HG02884 (cell line): Measurements from ENCODE around the gene CYP46A1.

Experiments used
- ATAC-seq: cut with Tn5 transposase; IDR thresholded peaks from one replicate; pipeline ENCODE4 v1.9.1; 2021; ENCODE audit warnings: mild to moderate bottlenecking, moderate library complexity; ENCODE audit not compliant: unreplicated experiment

The CYP46A1 gene

DNA sequence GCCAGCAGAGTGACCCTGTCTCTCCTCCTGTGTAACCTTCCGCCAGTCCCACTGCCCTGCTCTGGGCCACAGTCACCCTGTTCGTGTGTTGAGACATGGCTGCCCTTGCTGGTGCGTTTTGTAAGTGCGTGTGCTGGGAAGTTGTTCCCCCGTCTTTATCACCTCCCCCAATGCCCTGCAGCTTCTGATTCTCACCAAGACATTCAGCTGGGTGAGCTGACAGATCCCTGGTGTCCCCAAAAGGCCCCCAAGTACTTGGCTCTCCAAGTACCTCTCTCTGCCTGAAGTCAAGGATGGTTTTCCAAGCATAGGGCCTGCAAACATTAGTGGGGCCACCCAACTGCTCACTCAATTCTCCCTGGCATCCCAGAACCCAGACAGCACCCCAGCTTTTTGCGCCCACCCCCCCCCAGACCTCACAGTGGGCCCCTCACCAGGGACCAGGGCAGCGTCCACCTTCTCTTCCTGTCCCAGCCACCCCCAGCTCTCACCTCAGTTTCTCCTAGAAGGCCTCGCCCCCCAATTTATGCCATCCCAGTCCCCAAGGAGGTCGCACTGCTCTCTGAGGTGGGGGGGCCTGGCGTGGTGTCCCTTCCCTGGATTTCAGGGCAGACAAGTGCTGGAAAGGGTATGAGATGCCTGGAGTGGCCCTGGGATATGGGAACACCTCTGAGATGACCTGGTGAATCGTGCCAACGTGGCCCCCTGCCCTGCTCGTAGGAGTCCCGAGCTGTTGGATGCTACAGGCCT, 57.3 kb downstream of the CYP46A1 start:
- no peak for ATAC-seq

DNA sequence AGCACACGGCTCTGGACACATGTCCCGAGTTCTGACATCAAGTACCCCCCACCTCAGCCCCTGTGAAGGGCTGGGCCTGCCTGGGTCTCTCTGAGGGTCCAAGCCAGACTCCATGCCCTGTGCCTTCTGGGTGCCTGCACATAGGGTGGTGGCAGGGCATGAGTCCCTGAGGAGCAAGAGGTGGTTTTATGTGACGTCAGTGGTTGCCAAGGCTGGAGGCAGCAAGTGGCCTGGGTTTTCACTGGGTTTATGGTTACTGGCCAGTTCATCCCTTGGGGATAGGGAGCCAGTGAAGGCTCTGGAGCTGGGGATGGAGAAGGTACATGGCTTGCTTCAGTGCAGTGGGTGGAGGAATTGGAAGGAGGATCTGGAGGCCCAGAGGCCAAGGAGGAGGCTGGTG, 58.0 kb downstream of the CYP46A1 start:
- no peak for ATAC-seq

DNA sequence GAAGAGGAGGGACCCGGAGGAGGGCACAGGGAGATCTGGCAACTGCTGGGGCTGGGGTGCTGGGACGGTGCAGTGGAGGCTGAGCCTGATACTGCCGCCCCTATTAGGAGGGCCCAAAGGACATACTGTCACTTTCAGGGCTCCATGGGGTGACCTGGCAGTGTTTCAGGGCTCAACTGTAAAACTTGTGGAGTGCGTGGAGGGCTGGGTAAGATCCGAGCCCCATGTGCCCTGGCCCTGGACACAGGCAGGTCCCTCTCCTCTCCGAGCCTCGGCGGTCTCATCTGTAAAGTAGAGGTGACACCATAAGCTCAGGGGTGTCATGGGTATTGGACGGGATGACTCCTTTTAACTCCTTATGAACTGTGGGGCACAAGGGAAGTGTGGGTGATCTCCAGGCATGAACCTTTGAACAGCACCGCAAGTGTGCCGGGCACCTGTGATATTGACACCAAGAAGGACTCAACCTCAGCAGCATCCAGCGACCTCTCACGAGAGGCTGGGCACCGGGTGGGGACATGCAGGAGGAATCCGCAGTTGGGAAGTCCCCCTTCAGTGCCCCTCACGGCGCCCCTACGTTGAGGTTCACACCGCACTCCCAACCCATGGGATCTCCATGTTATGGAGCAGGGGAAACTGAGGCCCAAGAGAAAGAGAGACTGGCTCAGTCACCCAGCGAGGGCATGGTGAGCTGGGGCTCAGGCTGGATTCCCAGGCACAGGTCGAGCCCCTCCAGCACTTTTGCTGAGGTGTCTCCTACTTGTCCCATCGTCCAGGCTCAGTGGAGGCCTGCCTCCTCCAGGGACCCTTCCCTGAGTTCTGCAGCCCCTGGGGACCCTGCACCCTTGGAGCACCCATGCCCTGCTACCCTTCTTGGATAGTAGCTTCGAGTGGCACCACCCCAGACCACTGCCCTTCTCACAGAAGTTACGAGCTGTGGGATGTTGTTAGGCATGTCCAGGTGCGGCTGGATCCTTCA, 58.7 kb downstream of the CYP46A1 start:
- no peak for ATAC-seq

DNA sequence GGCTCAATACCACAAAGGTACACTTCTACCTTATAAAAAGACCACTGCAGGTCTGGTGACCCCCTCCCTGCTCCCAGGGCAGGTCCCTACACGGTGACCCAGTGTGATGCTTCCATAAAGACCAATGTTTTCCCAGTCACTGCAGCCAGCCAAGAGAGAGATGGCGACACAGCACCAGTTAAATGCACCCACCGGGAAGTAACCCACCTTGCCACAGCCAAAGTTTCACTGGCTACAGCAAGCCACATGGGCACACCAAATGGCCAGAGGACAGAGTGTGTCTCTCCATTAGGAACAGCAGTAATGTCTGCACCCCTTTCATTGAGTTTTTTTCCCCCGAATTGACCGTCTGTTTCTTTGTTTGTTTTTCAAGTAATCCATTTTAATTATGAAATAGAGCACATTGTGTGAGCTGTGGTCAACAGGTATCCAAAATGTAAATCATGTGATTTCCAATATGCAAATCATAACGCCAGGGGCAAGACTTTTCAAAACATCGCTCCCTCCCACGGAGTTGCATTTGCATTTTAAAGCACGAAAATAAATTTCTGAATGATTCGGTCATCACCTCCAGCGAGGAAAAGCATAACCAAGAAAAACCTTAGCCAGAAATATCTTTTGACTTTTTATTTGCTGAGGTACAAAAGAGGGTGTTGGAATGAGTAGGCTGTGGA, 60.2 kb downstream of the CYP46A1 start:
- no peak for ATAC-seq

DNA sequence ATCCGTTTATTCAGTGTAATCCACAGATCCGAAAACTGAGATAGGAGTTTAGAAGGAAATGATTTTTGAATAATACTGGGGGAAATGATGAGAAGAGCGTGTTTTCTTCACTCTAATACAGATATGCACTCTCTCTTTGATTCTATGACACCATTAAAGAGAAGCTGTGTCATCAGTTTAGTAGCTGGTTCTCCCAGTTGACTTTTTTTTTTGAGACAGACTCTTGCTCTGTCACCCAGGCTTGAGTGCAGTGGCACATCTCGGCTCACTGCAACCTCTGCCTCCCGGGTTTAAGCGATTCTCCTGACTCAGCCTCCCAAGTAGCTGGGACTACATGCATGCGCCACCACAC, 60.8 kb downstream of the CYP46A1 start:
- no peak for ATAC-seq

DNA sequence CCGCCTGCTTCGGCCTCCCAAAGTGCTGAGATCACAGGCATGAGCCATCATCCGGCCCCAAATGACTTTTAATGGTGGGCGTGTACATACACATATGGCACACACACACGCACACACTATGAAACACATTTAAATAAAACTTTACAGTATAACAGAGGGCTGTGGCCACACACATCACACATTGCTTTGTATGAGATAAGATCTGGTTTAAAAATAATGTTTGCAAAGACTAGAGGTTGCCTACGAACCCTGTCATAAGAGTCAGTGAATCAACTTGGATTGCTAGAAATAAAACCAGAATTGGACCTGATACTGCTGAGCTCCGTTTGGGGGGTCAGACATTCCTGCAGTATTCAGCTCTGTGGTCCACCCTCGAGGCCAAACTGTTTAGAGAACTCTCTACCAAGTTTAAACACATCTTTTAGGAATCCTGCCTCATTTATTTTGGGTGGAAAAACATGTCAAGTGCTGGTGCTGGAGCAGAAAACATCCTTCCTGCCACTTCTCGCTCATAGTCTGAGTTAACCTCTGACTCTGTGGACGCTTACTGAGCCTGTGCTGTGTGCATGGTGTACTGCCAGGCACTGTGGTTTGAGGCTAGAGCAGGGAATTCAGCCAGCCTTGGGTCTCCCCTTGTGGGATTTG, 61.3 kb downstream of the CYP46A1 start:
- ATAC-seq, result no peak

DNA sequence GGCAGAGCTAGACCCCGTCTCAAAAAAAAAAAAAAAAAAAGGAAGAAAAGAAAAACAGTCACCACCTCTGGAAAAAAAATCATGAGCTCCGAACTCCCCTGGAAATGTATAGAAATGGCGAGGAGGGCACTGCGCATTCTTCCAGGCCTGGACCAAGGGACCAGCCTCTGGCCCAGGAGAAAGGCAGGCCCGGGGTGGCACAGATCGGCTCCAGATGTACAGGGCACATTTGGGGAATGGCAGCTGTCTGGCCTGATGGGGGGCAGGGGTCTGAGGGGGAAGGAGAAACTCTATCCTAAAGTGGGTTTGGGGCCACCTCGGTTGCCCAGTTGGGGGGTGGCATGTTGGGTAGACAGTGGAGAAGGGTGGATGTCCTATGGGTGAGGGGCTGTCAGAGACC, 63.1 kb downstream of the CYP46A1 start:
- ATAC-seq, result no peak

DNA sequence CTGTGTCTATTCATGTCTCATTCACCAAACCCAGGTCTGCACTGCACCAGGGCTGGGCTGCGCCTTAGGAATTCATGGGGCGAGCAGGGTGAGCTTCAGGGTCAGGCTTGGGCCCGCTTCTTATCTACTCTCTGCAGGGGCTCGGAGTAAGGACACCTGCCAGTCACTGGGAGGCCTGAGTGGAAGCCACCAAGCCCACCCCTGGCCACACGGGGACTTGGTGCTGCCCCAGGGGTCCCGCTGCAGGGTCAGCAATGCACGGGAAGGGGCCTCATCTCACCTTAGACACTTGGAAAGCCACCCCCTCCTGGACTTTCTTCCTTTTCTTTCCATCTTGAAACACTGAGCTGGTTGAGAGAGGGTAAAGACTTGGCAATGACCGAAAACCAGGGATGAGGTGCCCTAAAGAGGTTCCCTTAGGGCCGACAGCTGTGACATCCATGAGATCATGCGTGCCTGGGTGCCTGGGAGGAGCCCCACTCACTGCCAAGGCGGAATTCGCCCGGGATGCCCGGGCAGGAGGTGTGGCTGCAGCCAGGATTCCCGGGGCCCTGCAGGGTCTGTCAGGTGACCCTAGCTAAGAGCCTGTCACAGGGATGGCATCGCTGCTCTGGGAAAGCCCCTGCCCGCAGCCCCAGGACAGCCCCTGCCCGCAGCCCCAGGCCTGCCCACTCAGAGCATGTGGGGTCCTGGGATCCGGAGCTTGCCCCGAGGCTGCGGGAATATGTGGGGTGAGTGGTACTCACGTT, 63.7 kb downstream of the CYP46A1 start:
- ATAC-seq, result no peak

DNA sequence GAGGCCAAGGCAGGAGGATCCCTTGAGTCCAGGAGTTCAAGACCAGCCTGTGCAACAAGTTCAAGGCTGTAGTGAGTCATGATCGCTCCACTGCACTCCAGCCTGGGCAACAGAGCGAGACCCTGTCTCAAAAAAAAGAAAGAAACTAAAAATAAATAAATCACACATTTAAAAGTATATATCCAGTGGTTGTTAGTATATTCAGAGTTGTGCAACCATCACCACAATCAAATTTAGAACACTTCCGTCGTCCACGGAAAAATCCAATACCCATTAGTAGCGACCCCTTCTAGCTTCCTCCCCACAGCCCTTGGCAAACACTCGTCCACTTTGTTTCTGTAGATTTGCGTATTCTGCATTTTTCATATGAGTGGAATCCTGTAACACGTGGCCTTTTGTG, 64.4 kb downstream of the CYP46A1 start:
- ATAC-seq, result no peak

DNA sequence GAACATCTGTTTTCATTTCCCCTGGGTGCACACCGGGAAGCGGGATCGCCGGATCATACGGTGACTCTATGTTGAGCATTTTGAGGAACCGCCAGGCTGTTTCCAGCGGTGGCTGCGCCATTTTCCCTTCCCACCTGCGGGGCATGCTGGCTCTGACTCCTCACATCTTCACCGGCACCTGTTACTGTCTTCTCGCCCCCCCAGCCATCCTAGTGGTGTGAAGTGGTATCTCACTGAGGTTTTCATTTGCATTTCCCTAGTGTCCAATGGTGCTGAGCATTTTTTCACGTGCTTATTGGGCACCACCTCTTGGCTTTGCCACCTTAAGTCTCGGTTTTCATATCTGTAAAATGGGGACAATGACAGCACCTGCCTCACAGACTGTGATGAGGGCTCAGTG, 65.0 kb downstream of the CYP46A1 start:
- ATAC-seq, result no peak

DNA sequence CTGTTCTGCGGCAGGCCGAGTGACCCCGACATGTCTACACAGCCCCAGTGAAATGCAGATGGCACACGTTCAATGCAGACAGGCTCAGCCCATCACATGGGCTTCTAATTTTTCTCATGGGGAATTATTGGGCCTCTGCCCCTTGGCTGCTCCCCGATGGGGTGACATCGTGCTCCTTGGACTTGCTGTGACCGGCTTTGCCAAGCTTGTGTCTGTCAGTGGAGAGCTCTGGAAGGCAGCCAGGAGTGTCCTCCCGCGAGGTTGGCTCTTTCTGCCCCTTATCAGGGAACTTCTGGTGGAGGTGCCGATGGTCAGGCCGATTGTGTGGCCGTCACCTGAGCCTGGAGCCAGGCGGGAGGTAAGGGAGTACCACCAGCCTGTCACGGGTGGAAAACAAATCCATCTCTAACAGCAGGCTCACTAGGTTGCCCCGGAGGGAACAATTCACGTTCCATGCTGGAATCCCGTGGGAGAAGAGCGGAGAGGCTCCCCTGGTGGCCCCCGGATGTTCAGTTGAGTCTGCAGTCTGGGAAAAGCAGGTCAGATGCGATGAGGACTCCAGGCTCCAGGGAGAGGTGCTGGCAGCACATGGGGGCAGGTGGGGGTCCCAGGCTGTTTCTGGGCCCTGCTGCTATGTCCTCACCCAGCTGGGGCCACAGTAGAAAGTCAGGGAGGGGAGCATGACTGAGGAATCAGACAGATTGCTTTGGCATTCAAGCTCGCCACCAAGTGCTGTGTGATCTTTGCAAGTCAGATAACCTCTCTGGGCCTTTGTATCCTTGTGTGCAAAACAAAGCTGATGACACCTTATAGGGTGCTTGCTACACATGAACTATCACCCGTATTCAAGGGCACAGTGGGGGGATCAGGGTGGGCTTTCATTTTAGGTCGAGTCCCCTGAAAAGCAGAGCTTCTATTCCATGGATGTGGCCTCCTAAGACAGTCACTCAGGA, 65.9 kb downstream of the CYP46A1 start:
- ATAC-seq, result no peak

DNA sequence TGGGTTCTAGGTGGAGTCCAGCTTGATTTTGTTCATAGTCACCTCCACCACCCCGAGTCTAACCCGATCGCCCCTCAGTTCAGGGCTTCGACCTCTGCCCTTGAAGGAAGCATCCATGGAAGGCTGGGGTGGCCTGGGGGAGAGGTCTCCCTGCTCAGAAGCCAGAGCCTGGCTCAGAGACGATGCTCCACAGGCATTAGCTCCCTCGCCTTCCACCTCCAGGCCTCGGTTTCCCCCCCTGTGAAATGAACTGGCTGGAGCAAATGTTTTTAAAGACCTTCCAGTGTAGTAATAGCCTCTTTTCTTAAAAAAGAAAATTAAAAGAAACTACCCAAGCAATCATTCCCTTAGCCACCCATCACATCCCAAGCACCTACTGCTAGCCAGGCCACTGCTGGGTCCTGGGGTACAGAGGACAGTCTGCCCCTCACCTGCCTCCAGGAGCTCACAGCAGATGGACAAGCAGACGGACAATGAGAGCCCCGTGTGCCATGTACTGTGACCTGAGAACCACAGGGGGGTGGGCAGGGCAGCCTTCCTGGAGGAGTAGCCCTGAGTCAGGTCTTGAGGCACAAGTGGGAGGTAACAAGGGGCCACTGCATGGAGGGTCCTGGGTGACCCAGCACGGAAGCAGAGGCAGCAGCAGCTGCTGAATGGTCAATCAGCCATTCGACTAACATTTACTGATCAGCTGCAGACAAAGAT, 66.8 kb downstream of the CYP46A1 start:
- ATAC-seq, result no peak

DNA sequence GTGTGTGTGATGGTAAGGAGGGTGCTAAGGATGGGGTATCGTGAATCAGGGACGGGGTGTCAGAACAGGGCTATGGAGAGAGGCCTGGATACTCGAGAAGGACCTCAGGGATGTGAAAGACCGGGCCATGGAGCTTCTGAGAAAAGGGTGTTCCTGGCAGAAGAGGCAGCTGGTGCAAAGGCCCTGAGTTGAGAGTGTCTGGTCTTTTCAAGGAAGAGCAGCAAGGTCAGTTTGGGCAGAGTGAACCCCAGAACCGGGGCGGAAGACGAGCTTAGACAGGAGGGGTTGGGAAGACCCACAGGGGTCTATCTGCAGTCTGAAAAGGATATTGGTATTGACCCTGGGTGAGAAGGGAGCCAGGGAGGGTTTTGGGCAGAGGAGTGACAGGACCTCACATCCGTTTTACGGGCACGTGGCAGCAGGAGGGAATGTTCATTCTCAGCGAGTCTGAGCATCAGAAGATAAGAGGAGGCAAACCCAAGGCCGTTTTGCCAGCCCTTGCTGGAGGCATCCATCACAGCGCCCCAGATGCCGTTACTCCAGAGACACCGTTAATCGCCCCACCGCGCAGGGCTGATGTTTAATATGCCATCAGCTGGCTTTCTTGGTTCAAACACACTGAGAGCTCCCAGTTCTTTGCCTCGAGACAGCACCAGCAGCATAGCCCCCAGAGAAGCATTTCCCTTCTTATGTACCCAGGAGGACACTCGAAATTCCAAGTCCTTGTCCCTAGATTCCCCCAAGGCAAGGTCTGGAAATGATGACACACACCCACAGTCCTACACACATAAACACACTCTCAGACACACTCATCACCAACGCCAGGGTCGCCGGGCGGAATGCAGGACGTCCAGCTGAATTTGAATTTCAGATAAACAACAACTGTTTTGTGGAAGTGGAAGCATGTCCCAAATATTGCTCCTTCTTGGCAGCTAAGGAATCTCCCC, 67.7 kb downstream of the CYP46A1 start:
- ATAC-seq, result no peak

DNA sequence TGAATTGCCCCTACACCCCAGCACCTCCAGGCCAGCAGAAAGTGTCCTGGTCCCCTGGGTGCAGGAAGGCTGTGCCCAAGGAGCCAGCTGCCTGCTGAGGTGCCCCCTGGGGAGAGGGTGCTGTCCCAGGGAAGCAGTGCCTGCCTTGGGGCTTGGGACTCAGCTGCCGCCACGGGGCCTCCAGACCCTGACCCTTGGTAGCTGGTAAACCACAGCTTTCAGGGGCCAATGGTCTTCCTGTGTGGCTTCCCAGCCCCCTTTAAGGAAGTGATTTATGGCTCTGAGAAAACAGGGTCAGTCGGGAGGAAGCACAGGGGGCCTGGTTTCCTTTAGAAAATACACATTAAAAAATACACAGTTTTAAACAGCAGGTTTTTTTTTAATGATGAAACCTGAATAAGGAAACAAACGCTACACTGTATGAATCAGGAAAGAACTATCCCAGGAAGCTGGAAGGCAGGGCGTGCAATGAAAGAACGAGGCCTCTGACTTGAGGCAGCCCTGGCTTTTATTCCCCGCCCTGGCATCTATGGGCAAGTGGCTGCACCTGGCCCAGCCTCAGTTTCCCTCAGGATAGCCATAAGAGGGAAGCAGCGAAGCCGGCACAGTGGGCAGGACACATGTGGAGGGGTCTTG, 68.5 kb downstream of the CYP46A1 start:
- no peak for ATAC-seq

DNA sequence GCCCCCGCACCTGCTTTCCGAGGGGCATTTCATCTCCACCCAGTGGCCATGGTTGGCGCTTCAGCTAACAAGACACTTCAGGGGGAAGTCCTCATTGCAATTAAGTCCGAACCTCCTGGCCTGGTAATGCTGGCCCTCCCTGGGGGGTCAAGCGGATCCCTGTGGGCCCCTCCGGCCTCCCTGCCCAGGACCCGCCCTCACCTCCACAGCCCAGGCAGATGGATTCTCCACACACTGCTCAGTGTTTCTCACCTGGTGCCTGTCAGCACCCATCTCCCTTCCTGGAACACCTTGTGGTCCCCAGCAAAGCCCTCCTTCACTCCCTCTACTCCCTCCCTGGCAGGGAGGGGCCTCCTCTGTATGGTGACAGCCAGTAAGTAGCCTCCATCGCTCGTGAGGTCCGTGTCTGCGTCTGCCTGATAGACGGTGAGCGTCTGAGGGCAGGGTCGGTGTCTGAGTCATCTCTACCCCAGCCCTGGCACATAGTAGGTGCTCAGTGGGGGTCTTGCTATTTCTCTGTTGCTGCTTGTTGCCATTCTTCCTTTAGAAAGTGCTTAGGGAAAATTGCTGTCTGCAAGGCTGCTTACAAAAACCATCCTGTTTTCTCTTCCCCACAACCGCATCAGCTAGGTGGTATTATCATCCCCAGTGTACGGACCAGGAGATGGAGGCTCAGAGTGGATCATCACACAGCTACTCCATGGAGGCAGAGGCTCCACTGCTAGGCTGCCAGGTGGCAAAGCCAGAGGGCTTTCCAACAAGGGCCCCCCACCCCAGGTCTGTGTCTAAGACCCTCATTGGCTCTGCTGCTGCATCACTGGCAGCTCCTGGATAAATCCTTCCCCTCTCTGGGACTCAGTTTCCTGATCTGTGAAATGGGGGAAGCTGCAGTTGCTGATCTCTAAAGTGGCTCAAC, 69.4 kb downstream of the CYP46A1 start:
- ATAC-seq, result no peak
